Central memory CD8-positive, alpha-beta T cell (primary cell): ENCODE data around the gene CNGA4.
A peak's percentile ranks its signal among the peaks of the same experiment; 100 is the strongest.

Experiments
- ATAC-seq: fragments of 150-1000 bp; cut with Tn5 transposase; replicated peaks from 2 replicates; pipeline ENCODE4 v1.10.0; 2022; ENCODE audit warnings: mild to moderate bottlenecking, moderate FRiP score, moderate number of reproducible peaks; ENCODE audit not compliant: poor library complexity, severe bottlenecking; ENCODE audit errors: extremely low read depth
- DNase-seq, 2 donors: peaks; one replicate each; pipeline ENCODE4 v3.0.0; 2021; ENCODE audit warnings: low spot score in 2 of 2
- H3K27ac Mint-ChIP-seq: one replicate; pipeline ENCODE4 v1.8.0; 2022; ENCODE audit warnings: low read depth, mild to moderate bottlenecking, moderate library complexity, mixed read lengths
- H3K27me3 Mint-ChIP-seq: one replicate; pipeline ENCODE4 v1.8.0; 2022; ENCODE audit warnings: mixed read lengths
- H3K36me3 Mint-ChIP-seq: one replicate; pipeline ENCODE4 v1.8.0; 2022; ENCODE audit warnings: mild to moderate bottlenecking, moderate library complexity, mixed read lengths; ENCODE audit not compliant: insufficient read depth
- H3K4me1 Mint-ChIP-seq: one replicate; pipeline ENCODE4 v1.8.0; 2022; ENCODE audit warnings: mixed read lengths
- H3K4me3 Mint-ChIP-seq: one replicate; pipeline ENCODE4 v1.8.0; 2022; ENCODE audit warnings: mild to moderate bottlenecking, moderate library complexity, mixed read lengths
- H3K9me3 Mint-ChIP-seq: one replicate; pipeline ENCODE4 v1.8.0; 2022; ENCODE audit warnings: mixed read lengths

CNGA4 gene

DNA sequence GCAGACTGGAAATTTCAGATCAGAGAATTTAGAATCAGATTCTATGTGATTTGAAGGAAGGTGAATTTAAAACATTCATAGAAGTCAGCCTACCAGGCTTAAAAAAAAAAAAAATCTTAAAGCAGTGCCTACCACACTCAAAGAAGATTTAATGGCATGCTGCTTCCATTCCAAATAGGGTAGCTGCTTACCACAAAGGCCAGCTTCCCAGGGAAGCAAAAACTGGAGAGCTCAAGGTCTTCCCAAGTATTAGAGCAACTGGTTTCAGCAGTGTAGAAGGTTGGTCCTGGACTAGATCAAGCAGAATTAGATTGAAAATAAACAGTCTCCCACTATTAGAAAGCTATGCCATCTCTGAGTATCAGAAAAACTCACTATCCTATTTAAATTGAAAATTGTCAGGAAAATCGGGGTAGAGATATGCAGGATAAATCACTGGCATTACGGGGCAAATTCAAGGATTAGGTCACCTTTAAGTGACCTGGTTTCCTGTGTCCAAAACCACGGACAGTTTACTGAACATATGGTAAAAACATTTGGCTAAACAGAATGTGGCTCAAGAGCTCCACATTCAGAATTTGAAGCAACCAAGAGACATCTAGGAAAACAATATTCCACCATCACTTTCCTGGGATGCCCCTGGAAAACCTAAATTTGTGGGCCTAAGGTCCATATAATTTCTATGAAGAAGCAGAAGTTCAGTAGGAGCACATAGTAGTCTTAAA, 32.3 kb upstream of the CNGA4 start:
- Mint-ChIP-seq H3K4me3 (no peak overlapping the region), H3K36me3 (peaks cover 12% of the 10 kb centered on the region), H3K27me3 (no peaks in the 10 kb centered on the region), H3K27ac (no peak overlapping the region), H3K4me1 (peaks cover 40% of the 10 kb centered on the region), H3K9me3 (no peaks in the 10 kb centered on the region)
- ATAC-seq (no peak), DNase-seq (no peak)

DNA sequence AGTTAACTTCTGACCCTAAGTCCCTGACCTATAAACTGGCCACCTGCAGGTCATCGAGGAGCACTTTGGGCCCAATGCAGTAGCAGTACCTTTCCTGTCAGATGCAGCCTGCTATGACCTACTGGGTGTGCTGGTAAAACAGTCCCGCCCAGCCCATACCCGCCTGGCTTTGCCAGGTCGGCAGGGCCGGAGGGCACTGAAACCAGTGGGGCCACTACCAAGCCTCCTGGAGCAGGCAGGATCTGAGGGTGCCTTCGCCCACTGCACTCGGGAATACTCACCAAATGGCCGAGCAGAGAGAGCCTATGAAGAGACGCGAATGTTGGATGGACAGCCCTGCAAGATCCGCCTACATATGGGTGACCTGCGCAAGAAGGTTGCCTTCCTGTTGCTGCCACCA, 29.1 kb upstream of the CNGA4 start:
- Mint-ChIP-seq H3K36me3 (peaks cover 13% of the 10 kb centered on the region), H3K4me1 (peaks cover 11% of the 10 kb centered on the region), H3K4me3 (no peak overlapping the region), H3K27ac (no peak overlapping the region), H3K27me3 (no peaks in the 10 kb centered on the region), H3K9me3 (no peaks in the 10 kb centered on the region)
- ATAC-seq (no peak), DNase-seq (no peak)

DNA sequence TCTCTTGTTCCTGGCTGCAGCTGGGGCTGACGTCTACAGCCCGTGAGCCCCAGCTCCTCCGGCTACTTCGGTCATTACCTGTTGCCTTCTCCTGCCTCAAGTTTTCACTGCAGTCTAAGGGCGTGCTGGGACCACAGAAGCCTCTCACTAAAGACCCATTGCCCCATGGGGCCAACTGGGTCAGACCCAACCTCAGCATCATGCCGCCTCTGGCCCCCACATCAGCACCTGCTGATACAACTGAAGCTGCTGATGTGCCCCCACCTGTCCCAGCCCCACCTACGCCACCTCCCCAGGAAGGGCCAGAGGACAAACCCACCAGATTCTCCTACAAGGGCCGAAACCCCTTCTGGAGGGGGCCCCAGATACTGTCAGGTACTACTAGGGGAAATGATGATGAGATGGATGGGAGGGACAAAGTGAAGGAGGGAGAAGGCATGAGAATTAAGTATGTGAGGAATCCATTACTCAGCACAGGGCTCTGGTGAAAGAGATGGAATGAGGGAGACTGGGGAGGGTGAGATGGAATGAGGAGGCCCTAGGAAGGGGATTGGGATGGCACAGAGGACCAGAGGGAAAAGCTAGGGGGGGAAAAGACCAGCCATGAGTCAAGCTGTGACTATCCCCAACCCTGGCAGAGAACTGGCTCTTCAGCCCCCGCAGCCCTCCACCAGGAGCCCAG, 28.5 kb upstream of the CNGA4 start:
- H3K4me3 Mint-ChIP-seq: no peak overlapping the region
- H3K36me3 Mint-ChIP-seq: peaks cover 17% of the 10 kb centered on the region
- ATAC-seq: no peak
- no peaks in the 10 kb centered on the region for H3K27me3 Mint-ChIP-seq
- H3K4me1 Mint-ChIP-seq: peaks cover 6% of the 10 kb centered on the region
- no peaks in the 10 kb centered on the region for H3K9me3 Mint-ChIP-seq
- DNase-seq: no peak
- H3K27ac Mint-ChIP-seq: no peak overlapping the region

DNA sequence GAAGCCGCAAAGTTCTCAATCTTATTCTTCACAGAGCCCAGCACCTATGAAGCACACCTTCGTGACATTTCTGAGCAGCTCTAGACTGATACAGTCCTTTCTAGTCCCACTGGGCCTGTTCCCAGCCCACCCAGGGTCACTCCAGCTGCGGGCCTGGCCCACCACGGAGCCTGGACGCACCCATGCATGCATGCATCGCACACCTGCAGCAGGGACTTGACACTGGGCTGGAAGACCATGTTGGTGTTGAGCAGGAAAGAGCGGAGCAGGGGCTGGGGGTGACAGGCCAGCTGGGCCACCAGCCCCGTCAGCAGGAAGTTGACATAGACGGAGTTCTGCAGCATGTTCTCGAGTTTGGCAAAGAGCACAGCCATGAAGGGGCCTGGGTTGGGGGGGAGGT, 24.4 kb upstream of the CNGA4 start:
- Mint-ChIP-seq H3K27ac (no peak overlapping the region), H3K27me3 (no peaks in the 10 kb centered on the region), H3K4me3 (no peak overlapping the region), H3K9me3 (no peaks in the 10 kb centered on the region), H3K4me1 (peaks cover 6% of the 10 kb centered on the region), H3K36me3 (peaks cover 34% of the 10 kb centered on the region)
- ATAC-seq: no peak
- DNase-seq: no peak

DNA sequence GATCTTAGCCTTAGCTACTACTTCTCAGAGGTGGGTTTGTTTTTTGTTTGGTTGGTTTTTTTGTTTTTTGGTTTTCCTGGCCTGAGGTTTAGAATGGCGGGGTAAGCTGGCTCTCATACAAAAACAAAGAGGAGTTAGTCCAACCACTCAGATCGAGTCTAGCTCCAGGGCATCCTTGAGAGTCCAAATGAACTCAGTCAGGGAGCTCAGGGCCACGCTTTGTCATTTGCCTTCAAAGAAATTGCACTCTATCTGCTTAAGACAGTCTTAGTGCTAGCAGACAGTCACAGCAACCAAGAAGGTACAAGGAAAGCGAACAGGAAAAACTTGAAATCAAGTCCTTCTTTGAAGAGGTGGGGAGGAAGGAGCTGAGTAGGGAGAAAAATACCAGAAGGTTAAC, 22.4 kb upstream of the CNGA4 start:
- DNase-seq (no peak), ATAC-seq (no peak)
- Mint-ChIP-seq H3K4me1 (peaks cover 10% of the 10 kb centered on the region), H3K9me3 (no peaks in the 10 kb centered on the region), H3K4me3 (no peak overlapping the region), H3K27ac (no peak overlapping the region), H3K36me3 (peaks cover 36% of the 10 kb centered on the region), H3K27me3 (no peaks in the 10 kb centered on the region)

DNA sequence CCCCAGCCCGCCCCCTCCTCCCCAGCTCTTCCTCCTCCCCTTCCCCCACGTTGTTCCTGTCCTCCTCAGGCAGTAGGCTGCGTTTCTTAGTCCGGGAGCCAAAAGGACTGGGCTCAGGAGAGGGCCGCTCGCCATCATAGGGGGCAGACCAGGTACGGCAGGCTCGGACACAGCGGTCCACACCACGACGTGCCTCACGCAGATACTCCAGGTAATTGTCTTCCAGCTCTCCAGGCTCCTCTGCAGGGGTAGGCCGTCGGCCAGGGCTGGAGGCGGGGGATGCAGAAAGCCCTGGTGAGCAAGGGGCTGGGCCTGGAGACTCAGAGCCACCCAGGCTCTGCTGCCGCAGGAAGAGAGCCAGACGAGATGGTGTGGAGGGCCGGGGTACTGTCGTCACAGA, 21.2 kb upstream of the CNGA4 start:
- ATAC-seq (no peak), DNase-seq (no peak)
- peaks cover 16% of the 10 kb centered on the region for H3K4me1 Mint-ChIP-seq
- peaks cover 42% of the 10 kb centered on the region for H3K36me3 Mint-ChIP-seq
- H3K4me3 Mint-ChIP-seq: no peak overlapping the region
- H3K27ac Mint-ChIP-seq: peak overlapping the region; percentile 9
- H3K9me3 Mint-ChIP-seq: no peaks in the 10 kb centered on the region
- H3K27me3 Mint-ChIP-seq: no peaks in the 10 kb centered on the region

DNA sequence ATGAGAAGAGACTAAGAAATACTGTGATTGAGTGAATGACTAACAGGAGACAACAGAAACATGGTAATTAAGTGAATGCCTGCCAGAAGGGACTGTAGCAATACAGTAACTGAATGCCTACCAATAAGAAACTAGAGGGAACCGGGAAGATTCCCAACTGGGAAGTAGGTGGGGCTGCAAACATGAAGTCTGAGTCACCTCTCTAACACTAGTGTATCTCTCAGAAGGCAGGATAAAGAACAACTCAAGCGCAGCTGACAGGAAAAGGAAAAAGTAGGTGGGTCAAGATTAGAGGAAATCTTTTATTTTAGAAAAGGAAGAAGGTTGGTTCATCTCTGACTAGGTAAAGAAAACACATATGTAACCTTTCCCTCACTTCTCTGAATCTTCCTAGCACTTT, 19.5 kb upstream of the CNGA4 start:
- ATAC-seq: no peak
- peaks cover 16% of the 10 kb centered on the region for H3K4me1 Mint-ChIP-seq
- H3K27me3 Mint-ChIP-seq: no peaks in the 10 kb centered on the region
- H3K9me3 Mint-ChIP-seq: no peaks in the 10 kb centered on the region
- H3K36me3 Mint-ChIP-seq: peaks cover 43% of the 10 kb centered on the region
- H3K4me3 Mint-ChIP-seq: no peak overlapping the region
- H3K27ac Mint-ChIP-seq: no peak overlapping the region
- no peak for DNase-seq

DNA sequence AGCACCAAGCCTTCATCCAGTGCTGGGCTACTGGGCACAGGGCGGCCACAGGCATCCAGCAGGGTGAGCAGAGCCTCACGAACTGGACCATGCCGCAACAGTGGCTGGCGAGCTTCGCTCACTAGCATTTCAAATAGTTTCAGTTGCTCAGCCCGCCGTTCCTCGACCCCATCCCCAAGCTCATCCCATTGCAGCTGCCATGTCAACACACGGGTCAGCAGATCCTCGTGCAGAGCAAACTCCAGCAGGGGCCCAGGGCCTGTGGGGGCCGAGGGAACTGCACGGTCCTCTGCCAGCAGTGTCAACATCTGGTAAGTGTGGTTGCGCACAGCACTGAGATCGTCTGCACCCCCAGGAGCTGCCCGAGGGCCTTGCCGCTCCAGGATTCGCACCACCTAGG, 15.0 kb upstream of the CNGA4 start:
- peaks cover 52% of the 10 kb centered on the region for H3K4me1 Mint-ChIP-seq
- ATAC-seq (no peak), DNase-seq (no peak)
- no peaks in the 10 kb centered on the region for H3K9me3 Mint-ChIP-seq
- no peaks in the 10 kb centered on the region for H3K27me3 Mint-ChIP-seq
- H3K36me3 Mint-ChIP-seq: peaks cover 32% of the 10 kb centered on the region
- no peak overlapping the region for H3K4me3 Mint-ChIP-seq
- H3K27ac Mint-ChIP-seq: no peak overlapping the region

DNA sequence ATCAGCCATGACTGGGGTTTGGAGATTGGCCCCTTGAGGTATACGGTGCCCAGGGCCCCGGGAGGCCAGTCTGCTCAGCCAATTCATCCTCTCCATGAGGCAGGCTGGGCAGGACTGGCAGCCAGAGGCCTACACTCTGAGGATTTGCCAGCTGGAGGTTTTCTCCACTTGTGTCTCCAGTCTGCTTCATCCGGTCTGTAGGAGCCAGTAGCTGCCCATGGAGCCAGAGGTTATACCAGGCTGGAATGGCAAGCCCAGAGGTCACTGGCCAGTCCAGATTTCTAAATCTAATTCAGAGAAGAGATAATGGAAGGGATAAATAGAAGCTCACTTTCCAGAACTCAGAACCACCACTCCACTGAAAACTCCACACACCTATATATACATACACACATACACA, 14.5 kb upstream of the CNGA4 start:
- no peaks in the 10 kb centered on the region for H3K27me3 Mint-ChIP-seq
- ATAC-seq (no peak), DNase-seq (no peak)
- peaks cover 57% of the 10 kb centered on the region for H3K4me1 Mint-ChIP-seq
- H3K36me3 Mint-ChIP-seq: peaks cover 27% of the 10 kb centered on the region
- no peak overlapping the region for H3K27ac Mint-ChIP-seq
- no peak overlapping the region for H3K4me3 Mint-ChIP-seq
- H3K9me3 Mint-ChIP-seq: no peaks in the 10 kb centered on the region

DNA sequence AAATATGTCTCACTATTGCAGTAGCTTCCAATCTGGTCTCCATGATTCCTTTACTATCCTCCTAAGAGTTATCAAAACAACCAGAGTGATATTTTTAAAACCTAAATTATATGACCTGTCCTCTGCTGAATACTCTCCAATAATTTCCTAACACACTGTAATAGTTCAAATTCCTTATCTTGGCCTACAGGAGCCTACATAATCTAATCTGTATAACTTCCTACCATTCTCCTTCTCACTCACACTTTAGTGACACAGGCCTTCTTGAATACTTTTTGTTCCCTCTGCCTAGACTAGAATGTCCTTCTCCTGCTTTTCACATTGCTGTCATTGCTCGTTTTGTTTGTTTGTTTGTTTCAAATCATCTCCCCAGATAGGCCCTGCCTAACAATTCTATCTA, 13.9 kb upstream of the CNGA4 start:
- H3K4me1 Mint-ChIP-seq: peaks cover 63% of the 10 kb centered on the region

DNA sequence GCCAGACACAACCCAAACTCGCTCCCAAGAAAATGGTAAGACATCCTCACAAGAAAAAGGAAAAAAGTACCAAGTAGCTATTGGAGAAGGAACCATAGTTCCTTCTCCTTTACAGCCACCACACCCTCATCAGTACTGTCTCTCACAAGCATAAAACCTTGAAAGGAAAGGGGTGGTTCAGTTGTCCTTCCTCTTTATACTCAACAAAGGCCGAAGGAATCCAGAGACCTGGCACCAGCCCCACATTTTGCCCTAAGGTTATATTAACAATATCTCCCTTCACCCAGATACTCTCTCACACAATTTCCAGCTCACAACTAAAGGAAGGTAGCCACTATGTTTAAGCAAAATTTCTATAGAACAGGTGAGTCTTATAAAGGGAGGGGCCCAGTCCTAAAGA, 13.0 kb upstream of the CNGA4 start:
- Mint-ChIP-seq H3K36me3 (peaks cover 19% of the 10 kb centered on the region), H3K27ac (no peak overlapping the region), H3K4me1 (peaks cover 72% of the 10 kb centered on the region), H3K9me3 (no peaks in the 10 kb centered on the region), H3K27me3 (no peaks in the 10 kb centered on the region), H3K4me3 (no peak overlapping the region)
- ATAC-seq (no peak), DNase-seq (no peak)

More for the DNA sequence above, 13.9 kb upstream of the CNGA4 start:
- ATAC-seq (no peak), DNase-seq (no peak)
- no peak overlapping the region for H3K27ac Mint-ChIP-seq
- H3K9me3 Mint-ChIP-seq: no peaks in the 10 kb centered on the region
- no peaks in the 10 kb centered on the region for H3K27me3 Mint-ChIP-seq
- no peak overlapping the region for H3K4me3 Mint-ChIP-seq
- H3K36me3 Mint-ChIP-seq: peaks cover 24% of the 10 kb centered on the region

DNA sequence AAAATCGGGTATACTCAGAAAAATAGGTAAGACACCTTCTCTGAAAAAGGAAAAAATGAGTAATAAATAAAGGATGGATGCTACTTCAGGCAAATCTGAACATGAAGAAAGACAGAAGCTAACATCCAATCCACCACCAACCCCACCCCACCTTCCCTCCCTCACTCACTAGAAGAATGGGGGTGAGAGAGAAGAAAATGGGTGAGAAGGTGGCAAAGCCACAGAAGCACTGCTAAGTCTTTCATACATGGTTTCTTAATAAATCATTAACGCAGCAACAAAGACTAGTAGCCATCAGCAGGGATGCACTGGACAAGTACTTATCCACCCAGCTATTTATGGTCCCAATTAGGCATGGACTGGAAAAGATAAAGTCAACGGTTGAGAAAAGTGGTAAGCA, 10.4 kb upstream of the CNGA4 start:
- DNase-seq (no peak), ATAC-seq (peak; percentile 81)
- Mint-ChIP-seq H3K27me3 (no peaks in the 10 kb centered on the region), H3K4me3 (no peak overlapping the region), H3K36me3 (peaks cover 9% of the 10 kb centered on the region), H3K4me1 (peaks cover 82% of the 10 kb centered on the region), H3K9me3 (no peaks in the 10 kb centered on the region), H3K27ac (peak overlapping the region; percentile 92)

DNA sequence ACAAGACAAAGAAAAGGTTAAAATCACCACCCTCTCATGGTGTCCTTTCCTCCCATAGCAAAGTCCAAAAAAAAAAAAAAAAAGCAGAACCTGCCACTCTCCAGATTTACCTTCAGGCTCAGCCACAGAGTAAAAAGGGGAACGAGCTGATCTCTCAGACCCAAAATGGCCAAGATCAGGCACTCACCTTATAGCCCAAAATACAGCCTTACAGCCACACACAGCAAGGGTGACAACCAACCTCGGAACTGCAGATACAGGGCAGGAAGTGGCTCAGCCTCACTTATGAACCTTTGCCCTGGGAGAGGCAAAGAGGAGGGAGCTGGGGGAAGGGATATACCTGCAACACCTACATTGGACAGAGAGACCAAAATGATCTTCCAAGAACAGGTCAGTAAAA, 9.0 kb upstream of the CNGA4 start:
- H3K4me1 Mint-ChIP-seq: peaks cover 91% of the 10 kb centered on the region
- DNase-seq (no peak), ATAC-seq (no peak)
- peak overlapping the region; percentile 44 for H3K4me3 Mint-ChIP-seq
- H3K9me3 Mint-ChIP-seq: no peaks in the 10 kb centered on the region
- H3K27me3 Mint-ChIP-seq: no peaks in the 10 kb centered on the region
- peak overlapping the region; percentile 92 for H3K27ac Mint-ChIP-seq
- H3K36me3 Mint-ChIP-seq: peaks cover 17% of the 10 kb centered on the region
